Astrocyte (in vitro differentiated cells and primary cell): ENCODE results near the gene EMP1.

ENCODE experiments used
- EZH2 ChIP-seq: IDR thresholded peaks from 2 replicates; pipeline ENCODE4 v1.6.1; 2012; ENCODE audit warnings: mild to moderate bottlenecking, low read length, inconsistent platforms; ENCODE audit not compliant: insufficient read depth
- TF ChIP-seq, protein P1 (sequence below): IDR thresholded peaks from 2 replicates; pipeline ENCODE4 v1.5.1; 2011; ENCODE audit warnings: low read depth, mild to moderate bottlenecking, inconsistent platforms, low read length, moderate library complexity; ENCODE audit not compliant: insufficient read depth

DNA sequence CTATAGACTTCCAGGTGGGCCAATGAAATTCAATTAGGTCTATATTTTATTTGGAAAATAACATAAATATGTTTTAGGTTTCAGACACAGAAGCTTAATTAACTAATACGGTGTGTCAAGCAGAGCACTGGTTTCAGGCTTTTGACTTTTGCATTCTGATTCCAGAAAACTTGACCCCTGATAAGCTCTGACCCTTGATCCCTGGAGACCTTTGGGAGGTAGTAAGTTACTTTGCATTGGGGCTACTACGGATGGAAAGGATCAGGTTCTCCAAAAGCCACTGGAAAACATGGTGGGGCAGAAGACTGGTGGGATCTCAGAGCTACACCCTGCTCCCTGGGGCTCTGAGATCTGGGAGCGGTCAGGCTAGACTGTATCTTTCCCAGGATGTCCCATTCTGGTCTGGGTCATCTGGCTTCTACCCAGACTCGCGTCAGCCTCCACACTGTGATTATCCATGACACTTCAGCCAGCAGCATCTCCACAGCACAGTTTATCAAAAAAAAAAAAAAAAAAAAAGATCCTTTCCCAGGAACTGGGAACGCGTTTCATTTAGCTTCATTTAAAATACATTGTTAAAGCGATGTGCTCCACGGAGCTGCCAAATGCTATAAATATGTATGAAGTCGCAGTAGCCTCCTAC lies 17.8 kb upstream of the EMP1 start:
- TF ChIP-seq, protein P1, sequence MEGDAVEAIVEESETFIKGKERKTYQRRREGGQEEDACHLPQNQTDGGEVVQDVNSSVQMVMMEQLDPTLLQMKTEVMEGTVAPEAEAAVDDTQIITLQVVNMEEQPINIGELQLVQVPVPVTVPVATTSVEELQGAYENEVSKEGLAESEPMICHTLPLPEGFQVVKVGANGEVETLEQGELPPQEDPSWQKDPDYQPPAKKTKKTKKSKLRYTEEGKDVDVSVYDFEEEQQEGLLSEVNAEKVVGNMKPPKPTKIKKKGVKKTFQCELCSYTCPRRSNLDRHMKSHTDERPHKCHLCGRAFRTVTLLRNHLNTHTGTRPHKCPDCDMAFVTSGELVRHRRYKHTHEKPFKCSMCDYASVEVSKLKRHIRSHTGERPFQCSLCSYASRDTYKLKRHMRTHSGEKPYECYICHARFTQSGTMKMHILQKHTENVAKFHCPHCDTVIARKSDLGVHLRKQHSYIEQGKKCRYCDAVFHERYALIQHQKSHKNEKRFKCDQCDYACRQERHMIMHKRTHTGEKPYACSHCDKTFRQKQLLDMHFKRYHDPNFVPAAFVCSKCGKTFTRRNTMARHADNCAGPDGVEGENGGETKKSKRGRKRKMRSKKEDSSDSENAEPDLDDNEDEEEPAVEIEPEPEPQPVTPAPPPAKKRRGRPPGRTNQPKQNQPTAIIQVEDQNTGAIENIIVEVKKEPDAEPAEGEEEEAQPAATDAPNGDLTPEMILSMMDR: no peak
- TF ChIP-seq EZH2: no peak
